NCI-H82 treated with DMSO at 0.1 percent for 48 hours (cell line): ENCODE results near the gene MAP4K1.
"Not testable (repeated sequence)": the region's sequence is repeated elsewhere in the genome, so short reads cannot be mapped to it uniquely, and the experiment has no call there.

Source experiments
- DNase-seq: peaks from one replicate; lab custom pipeline; 2025; ENCODE audit not compliant: unreplicated experiment; lab: John Stamatoyannopoulos, UW

MAP4K1 gene

GRCh38 chr19:38629568-38629967, 11.8 kb upstream of the MAP4K1 start:
- no peak for DNase-seq

- no peak for DNase-seq
Observed at GRCh38 chr19:38626401-38626800, 8.6 kb upstream of the MAP4K1 start.

DNA sequence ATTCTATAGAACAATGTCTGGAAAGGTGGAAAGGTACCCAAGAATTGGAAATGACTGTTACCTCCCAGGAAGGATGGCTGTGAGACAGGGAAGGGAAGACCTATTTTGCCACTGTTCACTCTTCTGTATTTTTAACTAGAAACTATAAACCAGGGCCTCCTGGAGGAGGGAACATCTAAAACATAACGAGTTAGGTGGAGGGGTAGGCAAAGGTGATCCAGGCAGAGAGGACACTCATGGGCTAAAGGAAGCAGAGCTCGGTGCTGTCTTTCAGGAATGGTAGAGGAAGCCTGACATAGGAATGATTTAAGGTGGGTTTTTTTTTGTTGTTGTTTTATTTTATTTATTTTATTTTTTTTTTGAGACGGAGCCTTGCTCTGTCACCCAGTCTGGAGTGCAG, 7.1 kb upstream of the MAP4K1 start:
- no peak for DNase-seq

DNA sequence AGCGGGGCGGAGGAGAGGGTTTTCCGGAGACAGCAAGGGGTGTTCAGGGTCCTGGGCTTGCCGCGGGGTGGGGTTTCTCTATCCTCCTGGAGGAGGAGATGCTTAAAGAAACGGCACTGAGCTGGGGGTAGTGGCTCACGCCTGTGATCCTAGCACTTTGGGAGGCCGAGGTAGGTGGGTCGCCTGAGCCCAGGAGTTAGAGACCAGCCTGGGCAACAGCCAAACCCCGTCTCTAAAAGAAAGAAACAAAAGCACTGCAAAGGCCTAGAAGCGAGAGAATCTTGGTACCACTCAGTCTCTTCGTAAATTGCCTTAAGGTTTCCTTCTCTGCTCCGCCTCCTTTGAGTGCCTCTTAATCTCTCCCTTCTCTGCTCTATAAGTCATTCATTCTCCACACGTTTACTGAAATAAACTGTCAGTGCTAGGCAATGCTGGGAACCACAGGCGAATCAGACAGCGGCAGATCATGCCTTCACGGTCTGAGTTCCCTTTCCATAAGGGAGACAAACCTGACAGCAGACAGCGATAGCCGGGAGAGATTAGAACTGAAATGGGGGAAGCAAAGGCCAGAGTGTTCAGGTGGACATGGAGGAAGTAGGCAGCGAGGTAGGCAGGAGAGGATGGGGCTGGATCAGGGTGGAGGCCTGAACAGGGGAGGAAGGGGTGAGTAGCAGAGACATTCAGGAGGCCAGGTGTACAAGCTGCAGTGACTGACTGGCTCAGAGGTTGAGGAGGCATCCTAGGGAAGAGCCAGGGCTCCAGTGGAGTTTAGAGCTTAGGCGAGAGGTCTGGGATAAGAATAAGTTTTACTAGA, 1.8 kb upstream of the MAP4K1 start:
- no peak for DNase-seq

GRCh38 chr19:38618590-38619360, 1.0 kb upstream of the MAP4K1 start, which contains the start of gene EIF3K:
TSS of gene EIF3K (plus strand) at chr19:38619188. CDS start at chr19:38619269, 81 bp downstream.
- DNase-seq, result peak; percentile 97

- no peak for DNase-seq
Observed at GRCh38 chr19:38617283-38617763, 430 bp downstream of the MAP4K1 start.

GRCh38 chr19:38616265-38616664, 1.5 kb downstream of the MAP4K1 start:
- DNase-seq, result no peak

DNA sequence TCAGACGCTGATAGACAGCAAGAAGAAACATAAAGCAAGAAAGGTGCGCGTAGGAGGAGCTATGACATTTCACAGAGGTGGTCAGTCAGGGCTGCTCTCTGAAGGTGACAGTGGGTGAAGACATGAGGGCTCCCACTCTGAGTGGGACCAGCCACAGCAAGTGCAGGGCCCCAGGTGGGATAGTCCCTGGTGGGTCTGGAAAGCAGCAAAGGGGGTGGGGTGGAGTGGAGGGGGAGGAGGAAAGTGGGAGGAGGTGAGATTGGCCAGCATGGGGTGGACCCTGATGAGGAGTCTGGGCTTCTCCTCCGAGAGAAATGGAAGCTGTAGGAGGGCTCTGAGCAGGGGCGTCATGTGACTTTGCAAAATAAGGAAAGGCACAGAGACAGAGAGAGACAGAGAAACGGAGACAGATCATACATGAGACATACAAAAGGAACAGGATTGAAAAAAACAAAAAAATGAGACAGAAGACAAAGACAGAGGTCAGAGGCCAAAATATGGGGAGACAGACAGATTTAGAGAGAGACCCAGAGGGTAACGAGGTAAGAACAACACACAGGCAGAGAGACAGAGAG, 2.7 kb downstream of the MAP4K1 start:
- no peak for DNase-seq

DNA sequence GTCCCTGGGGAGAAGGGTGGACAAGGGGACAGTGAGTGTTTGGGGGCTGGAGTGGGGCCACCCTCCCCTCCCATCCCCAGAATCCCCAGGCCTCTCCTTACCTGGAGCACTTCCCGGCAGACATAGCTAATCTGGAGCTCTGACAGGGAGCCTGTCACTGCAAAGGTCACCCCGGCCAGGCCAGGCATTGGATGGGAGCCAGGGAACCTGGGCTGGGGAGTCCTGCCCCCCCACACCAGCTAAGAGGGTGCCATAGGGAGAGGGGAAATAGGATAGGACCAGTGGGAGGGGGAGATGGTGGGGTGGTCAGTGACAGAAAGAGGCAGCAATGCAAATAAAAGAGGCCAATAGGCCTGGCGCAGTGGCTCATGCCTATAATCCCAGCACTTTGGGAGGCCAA, 3.5 kb downstream of the MAP4K1 start:
- DNase-seq, result no peak

DNA sequence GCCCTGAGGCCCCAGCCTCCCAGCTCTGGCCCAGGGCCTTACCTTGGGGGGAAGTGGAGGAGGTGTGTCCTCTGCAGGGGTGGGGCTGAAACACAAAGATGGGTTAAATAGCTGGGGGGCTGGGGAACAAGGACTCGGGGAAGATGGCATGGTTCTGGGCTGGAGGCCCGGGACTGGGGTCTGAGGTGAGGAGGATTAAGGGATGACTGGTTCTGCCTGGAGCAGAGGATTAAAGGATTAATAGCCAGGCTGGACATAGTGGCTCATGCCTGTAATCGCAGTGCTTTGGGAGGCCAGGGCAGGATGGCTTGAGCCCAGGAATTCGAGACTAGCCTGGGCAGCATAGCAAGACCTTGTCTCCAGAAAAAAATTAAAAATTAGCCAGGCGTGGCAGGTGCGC, 11.6 kb downstream of the MAP4K1 start:
- peak; percentile 79 for DNase-seq

- DNase-seq, result not testable (repeated sequence)
Observed at GRCh38 chr19:38602856-38603255, 14.9 kb downstream of the MAP4K1 start.

DNA sequence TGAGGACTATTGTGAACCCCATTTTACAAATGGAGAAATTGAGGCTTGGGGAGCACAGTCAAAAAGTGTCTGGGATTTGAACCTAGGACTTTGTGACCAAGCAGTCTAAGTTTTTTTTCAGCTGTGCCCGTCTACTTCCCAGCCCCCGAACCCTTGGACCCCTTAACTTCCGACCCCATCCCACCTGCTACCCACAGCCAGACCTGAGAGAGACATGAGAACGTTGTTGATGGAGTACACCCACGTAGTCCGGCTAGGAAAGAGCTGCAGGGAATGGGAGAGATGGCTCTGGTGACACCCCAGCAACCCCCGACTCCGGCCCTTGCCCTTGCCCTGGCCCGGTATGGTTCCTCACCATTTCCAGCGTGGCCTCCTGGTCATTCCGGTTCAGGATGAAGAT, 18.0 kb downstream of the MAP4K1 start:
- DNase-seq, result no peak

- DNase-seq, result no peak
Observed at GRCh38 chr19:38597075-38597474, 20.7 kb downstream of the MAP4K1 start.

- DNase-seq, result peak; percentile 42
Observed at GRCh38 chr19:38596057-38596981, 21.4 kb downstream of the MAP4K1 start.

GRCh38 chr19:38592940-38593339, 24.8 kb downstream of the MAP4K1 start:
- no peak for DNase-seq

- DNase-seq, result no peak
Observed at GRCh38 chr19:38588041-38588440, 29.7 kb downstream of the MAP4K1 start.

GRCh38 chr19:38587562-38587961, 30.2 kb downstream of the MAP4K1 start:
- DNase-seq, result no peak

- no peak for DNase-seq
Observed at GRCh38 chr19:38583985-38584305, 33.8 kb downstream of the MAP4K1 start.

DNA sequence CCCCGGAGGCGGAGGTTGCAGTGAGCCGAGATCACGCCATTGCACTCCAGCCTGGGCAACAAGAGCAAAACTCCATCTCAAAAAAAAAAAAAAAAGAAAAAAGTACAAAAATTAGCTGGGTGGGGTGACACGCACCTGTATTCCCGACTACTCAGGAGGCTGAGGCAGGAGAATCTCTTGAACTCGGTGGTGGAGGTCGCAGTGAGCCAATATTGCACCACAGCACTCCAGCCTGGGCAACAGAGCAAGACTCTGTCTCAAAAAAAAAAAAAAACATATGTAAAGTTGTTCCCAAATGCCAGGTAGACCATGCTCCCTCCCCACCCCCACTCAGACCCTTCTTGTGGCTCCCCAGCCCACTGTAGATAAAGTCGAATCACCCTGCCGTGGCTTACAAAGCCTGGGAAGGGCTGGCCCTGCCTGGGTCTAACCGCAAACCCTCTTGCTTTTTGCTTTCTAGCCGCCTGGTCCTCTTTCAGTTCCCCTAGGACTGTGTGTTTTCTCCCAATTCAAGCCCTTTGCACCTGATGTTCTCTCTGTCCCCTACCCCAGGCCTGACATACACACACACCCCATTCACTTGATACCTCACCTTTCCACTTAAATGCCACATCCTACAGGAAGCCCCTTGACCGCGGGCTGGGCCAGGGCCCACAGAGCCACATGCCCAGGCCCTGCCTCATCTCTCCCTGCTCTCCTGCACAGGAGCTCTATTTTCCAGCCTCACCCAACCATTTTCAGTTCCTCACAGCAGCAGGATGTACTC, 34.4 kb downstream of the MAP4K1 start:
- no peak for DNase-seq

- no peak for DNase-seq
Observed at GRCh38 chr19:38580080-38580479, 37.7 kb downstream of the MAP4K1 start.
